HG02885 (cell line): ENCODE results near the gene SLC22A16.

Experiments
- ATAC-seq: cut with Tn5 transposase; IDR thresholded peaks from one replicate; pipeline ENCODE4 v1.9.1; 2021; ENCODE audit warnings: mild to moderate bottlenecking; ENCODE audit not compliant: unreplicated experiment, poor library complexity

Gene SLC22A16

GRCh38 chr6:110449541-110449895 lies 26.9 kb downstream of the SLC22A16 start:
- no peak for ATAC-seq

- ATAC-seq, result no peak
Observed at GRCh38 chr6:110448846-110449540, 27.4 kb downstream of the SLC22A16 start.

- no peak for ATAC-seq
Observed at GRCh38 chr6:110447761-110448160, 28.7 kb downstream of the SLC22A16 start.

- no peak for ATAC-seq
Observed at GRCh38 chr6:110446405-110446804, 30.0 kb downstream of the SLC22A16 start.

GRCh38 chr6:110440026-110440425 lies 36.4 kb downstream of the SLC22A16 start:
- ATAC-seq, result no peak

- no peak for ATAC-seq
Observed at GRCh38 chr6:110439356-110439755, 37.1 kb downstream of the SLC22A16 start.

- ATAC-seq, result no peak
Observed at GRCh38 chr6:110434961-110435602, 41.3 kb downstream of the SLC22A16 start.

GRCh38 chr6:110432285-110432900 lies 44.0 kb downstream of the SLC22A16 start:
- ATAC-seq, result no peak

GRCh38 chr6:110430741-110431140 lies 45.7 kb downstream of the SLC22A16 start:
- no peak for ATAC-seq

GRCh38 chr6:110430236-110430635 lies 46.2 kb downstream of the SLC22A16 start:
- ATAC-seq, result no peak

GRCh38 chr6:110428153-110428552 lies 48.3 kb downstream of the SLC22A16 start:
- ATAC-seq, result no peak

GRCh38 chr6:110425816-110426215 lies 50.6 kb downstream of the SLC22A16 start:
- ATAC-seq, result no peak

- ATAC-seq, result no peak
Observed at GRCh38 chr6:110422444-110422822, 54.0 kb downstream of the SLC22A16 start.

- ATAC-seq, result no peak
Observed at GRCh38 chr6:110421749-110422443, 54.5 kb downstream of the SLC22A16 start.

- ATAC-seq, result no peak
Observed at GRCh38 chr6:110419028-110419739, 57.2 kb downstream of the SLC22A16 start.

- no peak for ATAC-seq
Observed at GRCh38 chr6:110418594-110418993, 57.8 kb downstream of the SLC22A16 start.

- ATAC-seq, result no peak
Observed at GRCh38 chr6:110415086-110415916, 61.1 kb downstream of the SLC22A16 start, which contains the start of gene DDO. DDO (minus strand) TSS chr6:110415575; CDS start chr6:110413462, 2,113 bp downstream.

GRCh38 chr6:110414669-110415068 lies 61.7 kb downstream of the SLC22A16 start:
- no peak for ATAC-seq

- no peak for ATAC-seq
Observed at GRCh38 chr6:110412360-110412759, 64.1 kb downstream of the SLC22A16 start.

GRCh38 chr6:110410511-110410910 lies 65.9 kb downstream of the SLC22A16 start:
- no peak for ATAC-seq
